Adrenal gland (tissue), 5 donors: ENCODE measurements around the gene KCNK17.

Experiments
- POLR2A ChIP-seq, 2 donors: fragments of 450-650 bp; IDR thresholded peaks; one replicate each; pipeline ENCODE4 v1.6.1; 2017; ENCODE audit warnings: antibody characterized with exemption in 2 of 2, mild to moderate bottlenecking in 2 of 2, moderate library complexity in 1 of 2
- TF ChIP-seq, protein P1 (sequence below), 6 experiments: fragments of 450-650 bp in 4 of 6; fragments of 200-600 bp in 2 of 6; sonication (generic) in 1 of 6; IDR thresholded peaks; 1 replicate in 5 of 6; 2 replicates in 1 of 6; pipeline versions ENCODE4 v1.5.1 to v1.8.0; 2016 to 2021; ENCODE audit warnings: antibody characterized with exemption in 6 of 6, mild to moderate bottlenecking in 2 of 6, moderate library complexity in 1 of 6
- donor health status: DM: no; HTN: no; CAD: no.

DNA sequence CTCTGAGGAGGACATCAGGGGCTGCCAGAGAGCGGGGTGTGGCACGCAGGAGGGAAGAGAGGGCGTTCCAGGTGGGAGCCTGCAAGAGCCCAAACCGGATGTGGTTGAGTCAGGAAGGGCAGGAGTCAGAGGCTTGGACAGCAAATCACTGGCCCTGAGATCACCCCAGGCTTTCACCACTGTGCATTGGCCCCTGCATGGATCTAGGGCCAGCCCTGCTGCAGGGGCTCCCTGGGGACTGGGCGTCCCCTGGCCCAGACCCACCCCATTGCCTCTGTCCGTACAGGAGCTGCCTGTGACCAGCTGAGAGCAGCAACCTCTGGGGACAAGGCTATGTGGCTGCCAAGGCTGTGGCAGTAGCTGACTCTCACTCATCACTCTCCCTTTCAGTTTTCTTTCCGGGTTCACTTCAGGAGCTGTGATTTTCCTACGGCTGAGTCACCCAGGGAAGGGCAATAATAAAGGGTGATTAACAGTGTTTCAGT, 33.9 kb downstream of the KCNK17 start:
- TF ChIP-seq, protein P1, sequence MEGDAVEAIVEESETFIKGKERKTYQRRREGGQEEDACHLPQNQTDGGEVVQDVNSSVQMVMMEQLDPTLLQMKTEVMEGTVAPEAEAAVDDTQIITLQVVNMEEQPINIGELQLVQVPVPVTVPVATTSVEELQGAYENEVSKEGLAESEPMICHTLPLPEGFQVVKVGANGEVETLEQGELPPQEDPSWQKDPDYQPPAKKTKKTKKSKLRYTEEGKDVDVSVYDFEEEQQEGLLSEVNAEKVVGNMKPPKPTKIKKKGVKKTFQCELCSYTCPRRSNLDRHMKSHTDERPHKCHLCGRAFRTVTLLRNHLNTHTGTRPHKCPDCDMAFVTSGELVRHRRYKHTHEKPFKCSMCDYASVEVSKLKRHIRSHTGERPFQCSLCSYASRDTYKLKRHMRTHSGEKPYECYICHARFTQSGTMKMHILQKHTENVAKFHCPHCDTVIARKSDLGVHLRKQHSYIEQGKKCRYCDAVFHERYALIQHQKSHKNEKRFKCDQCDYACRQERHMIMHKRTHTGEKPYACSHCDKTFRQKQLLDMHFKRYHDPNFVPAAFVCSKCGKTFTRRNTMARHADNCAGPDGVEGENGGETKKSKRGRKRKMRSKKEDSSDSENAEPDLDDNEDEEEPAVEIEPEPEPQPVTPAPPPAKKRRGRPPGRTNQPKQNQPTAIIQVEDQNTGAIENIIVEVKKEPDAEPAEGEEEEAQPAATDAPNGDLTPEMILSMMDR (IDR thresholded peaks at IDR 0.05), result no peak
- TF ChIP-seq POLR2A (IDR thresholded peaks at IDR 0.05), result no peak
